Neural progenitor cell (in vitro differentiated cells): ENCODE measurements around the gene PCYT1A. TPM values are rescaled to one million over a fixed set of nuclear protein-coding genes. Genes with fewer than 3 reads are reported as not detected.

ENCODE experiments used
- DNase-seq: peaks from one replicate; pipeline ENCODE4 v3.0.0-alpha.2; 2016; ENCODE audit warnings: low spot score
- H2AFZ ChIP-seq: fragments of 200-600 bp; sonication (generic); replicated peaks from 2 replicates; pipeline ENCODE4 v1.6.1; 2016; ENCODE audit warnings: antibody characterized with exemption
- H3F3A ChIP-seq: fragments of 200-600 bp; sonication (generic); 2 replicates; pipeline ENCODE4 v1.6.1; 2016; ENCODE audit warnings: antibody characterized with exemption, low read depth
- H3K27ac ChIP-seq: fragments of 200-600 bp; sonication (generic); 2 replicates; pipeline ENCODE4 v1.5.1; 2016; ENCODE audit warnings: mild to moderate bottlenecking
- H3K27me3 ChIP-seq: fragments of 200-600 bp; sonication (generic); 2 replicates; pipeline ENCODE4 v1.6.1; 2016; ENCODE audit warnings: mild to moderate bottlenecking, moderate library complexity
- H3K36me3 ChIP-seq: fragments of 200-600 bp; sonication (generic); 2 replicates; pipeline ENCODE4 v1.5.1; 2016
- H3K4me1 ChIP-seq: fragments of 200-600 bp; sonication (generic); 2 replicates; pipeline ENCODE4 v1.6.1; 2016; ENCODE audit warnings: mixed run types
- H3K4me2 ChIP-seq: fragments of 200-600 bp; sonication (generic); 2 replicates; pipeline ENCODE4 v1.6.1; 2016
- H3K4me3 ChIP-seq: fragments of 200-600 bp; sonication (generic); 2 replicates; pipeline ENCODE4 v1.5.1; 2016
- H3K79me2 ChIP-seq: fragments of 200-600 bp; sonication (generic); 2 replicates; pipeline ENCODE4 v1.6.1; 2016; ENCODE audit warnings: low read depth
- H3K9ac ChIP-seq: fragments of 200-600 bp; sonication (generic); 2 replicates; pipeline ENCODE4 v1.6.1; 2016
- H3K9me3 ChIP-seq: fragments of 200-600 bp; sonication (generic); 2 replicates; pipeline ENCODE4 v1.5.1; 2016; ENCODE audit warnings: low read depth
- H4K20me1 ChIP-seq: fragments of 200-600 bp; sonication (generic); 2 replicates; pipeline ENCODE4 v1.6.1; 2016; ENCODE audit warnings: low read depth
- H3K27ac Mint-ChIP-seq: 3 replicates; pipeline ENCODE4 v1.8.0; 2021; ENCODE audit warnings: mixed read lengths
- H3K27me3 Mint-ChIP-seq: 2 replicates; pipeline ENCODE4 v1.8.0; 2022; ENCODE audit warnings: low read depth, mild to moderate bottlenecking, inconsistent platforms, moderate library complexity, mixed read lengths; ENCODE audit not compliant: insufficient read depth
- H3K36me3 Mint-ChIP-seq: 3 replicates; pipeline ENCODE4 v1.8.0; 2021; ENCODE audit warnings: mixed read lengths
- H3K4me1 Mint-ChIP-seq: 3 replicates; pipeline ENCODE4 v1.8.0; 2021; ENCODE audit warnings: mixed read lengths
- H3K4me3 Mint-ChIP-seq: 3 replicates; pipeline ENCODE4 v1.8.0; 2021; ENCODE audit warnings: mild to moderate bottlenecking, moderate library complexity, mixed read lengths
- H3K9me3 Mint-ChIP-seq: 3 replicates; pipeline ENCODE4 v1.8.0; 2020; ENCODE audit warnings: mixed read lengths
- CTCF ChIP-seq: fragments of 200-600 bp; sonication (generic); IDR thresholded peaks from 2 replicates; pipeline ENCODE4 v1.5.1; 2017; ENCODE audit warnings: antibody characterized with exemption, mild to moderate bottlenecking
- EZH2 ChIP-seq: fragments of 200-600 bp; sonication (generic); IDR thresholded peaks from 2 replicates; pipeline ENCODE4 v1.6.1; 2017; ENCODE audit warnings: antibody characterized with exemption, mild to moderate bottlenecking, moderate library complexity
- EZH2phosphoT487 ChIP-seq: fragments of 200-600 bp; sonication (generic); IDR thresholded peaks from 2 replicates; pipeline ENCODE4 v1.6.1; 2017; ENCODE audit warnings: antibody characterized with exemption
- total RNA-seq: library from RNA; depleted of rRNA; stranded (reverse); fragments of >200 nt; gene quantifications from 2 replicates; pipeline ENCODE4 v1.2.3, GENCODE V29; 2015; ENCODE audit warnings: low replicate concordance

Gene PCYT1A
- total RNA-seq, 1 donor from 2014 or later = 29.3 TPM

- H3K36me3 Mint-ChIP-seq = no peaks in the 10 kb centered on the region
- Histone ChIP-seq H2AFZ (no peak overlapping the region), H3K27me3 (peaks cover 24% of the 10 kb centered on the region), H4K20me1 (no peaks in the 10 kb centered on the region), H3K4me3 (no peak overlapping the region), H3K79me2 (no peaks in the 10 kb centered on the region), H3K4me1 (no peaks in the 10 kb centered on the region), H3K36me3 (no peaks in the 10 kb centered on the region), H3K9me3 (no peaks in the 10 kb centered on the region), H3F3A (peaks cover 14% of the 10 kb centered on the region), H3K9ac (no peak overlapping the region), H3K4me2 (no peak overlapping the region), H3K27ac (no peak overlapping the region)
- H3K4me3 Mint-ChIP-seq = no peak overlapping the region
- H3K27ac Mint-ChIP-seq = no peak overlapping the region
- TF ChIP-seq CTCF = no peak
- peaks cover 6% of the 10 kb centered on the region for H3K27me3 Mint-ChIP-seq
- DNase-seq = no peak
- H3K4me1 Mint-ChIP-seq = peaks cover 12% of the 10 kb centered on the region
- peaks cover 4% of the 10 kb centered on the region for H3K9me3 Mint-ChIP-seq
These were observed 78.4 kb downstream of the PCYT1A start for GRCh38 chr3:196208942-196209695.

DNA sequence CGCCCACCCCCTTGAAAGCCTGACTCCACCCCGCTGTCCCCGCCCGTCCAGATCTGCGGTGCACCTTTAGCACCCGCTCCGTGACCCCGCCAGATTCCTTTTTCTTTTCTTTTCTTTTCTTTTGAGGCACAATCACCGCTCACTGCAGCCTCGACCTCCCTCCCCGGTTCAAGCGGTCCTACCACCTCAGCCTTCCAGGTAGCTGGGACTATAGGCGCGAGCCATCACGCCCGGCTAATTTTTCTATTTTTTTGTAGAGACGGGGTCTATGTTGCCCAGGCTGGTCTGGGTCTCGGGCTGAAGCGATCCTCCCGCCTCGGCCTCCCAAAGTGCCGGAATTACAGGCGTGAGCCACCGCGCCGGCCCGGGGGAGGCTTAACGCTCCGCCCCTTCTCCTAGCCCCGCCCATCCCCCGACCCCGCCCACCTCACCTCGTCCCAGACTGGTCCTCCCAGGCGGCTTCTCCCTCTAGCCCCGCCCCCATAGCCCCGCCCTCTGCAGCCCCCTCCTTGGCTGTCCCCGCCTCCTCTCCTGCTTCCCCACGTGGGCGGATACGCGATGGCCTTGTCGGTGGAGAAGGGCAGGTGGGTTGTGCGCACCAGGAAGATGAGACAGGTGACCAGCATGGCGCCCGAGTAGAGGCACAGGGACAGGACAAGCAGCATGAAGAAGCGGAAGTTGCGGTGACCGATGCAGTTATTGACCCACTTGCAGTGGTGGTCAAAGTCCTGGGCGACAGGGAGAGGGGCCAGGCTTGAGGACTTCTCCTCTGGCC lies 79.5 kb downstream of the PCYT1A start:
- TF ChIP-seq CTCF (no peak), EZH2 (no peak), EZH2phosphoT487 (no peak)
- peaks cover 9% of the 10 kb centered on the region for H3K4me1 Mint-ChIP-seq
- no peaks in the 10 kb centered on the region for H3K36me3 ChIP-seq
- DNase-seq = peak; percentile 77
- H3K27ac ChIP-seq = no peak overlapping the region
- H3K9me3 ChIP-seq = no peaks in the 10 kb centered on the region
- H3K4me3 ChIP-seq = peak overlapping the region; percentile 46
- H3K36me3 Mint-ChIP-seq = no peaks in the 10 kb centered on the region
- no peak overlapping the region for H2AFZ ChIP-seq
- H3K27ac Mint-ChIP-seq = no peak overlapping the region
- no peaks in the 10 kb centered on the region for H3K79me2 ChIP-seq
- peaks cover 14% of the 10 kb centered on the region for H3F3A ChIP-seq
- peak overlapping the region; percentile 80 for H3K4me3 Mint-ChIP-seq
- H3K27me3 ChIP-seq = peaks cover 24% of the 10 kb centered on the region
- peaks cover 4% of the 10 kb centered on the region for H3K9me3 Mint-ChIP-seq
- H3K27me3 Mint-ChIP-seq = peaks cover 6% of the 10 kb centered on the region
- peak overlapping the region; percentile 56 for H3K4me2 ChIP-seq
- H3K4me1 ChIP-seq = no peaks in the 10 kb centered on the region
- H3K9ac ChIP-seq = no peak overlapping the region
- H4K20me1 ChIP-seq = no peaks in the 10 kb centered on the region

DNA sequence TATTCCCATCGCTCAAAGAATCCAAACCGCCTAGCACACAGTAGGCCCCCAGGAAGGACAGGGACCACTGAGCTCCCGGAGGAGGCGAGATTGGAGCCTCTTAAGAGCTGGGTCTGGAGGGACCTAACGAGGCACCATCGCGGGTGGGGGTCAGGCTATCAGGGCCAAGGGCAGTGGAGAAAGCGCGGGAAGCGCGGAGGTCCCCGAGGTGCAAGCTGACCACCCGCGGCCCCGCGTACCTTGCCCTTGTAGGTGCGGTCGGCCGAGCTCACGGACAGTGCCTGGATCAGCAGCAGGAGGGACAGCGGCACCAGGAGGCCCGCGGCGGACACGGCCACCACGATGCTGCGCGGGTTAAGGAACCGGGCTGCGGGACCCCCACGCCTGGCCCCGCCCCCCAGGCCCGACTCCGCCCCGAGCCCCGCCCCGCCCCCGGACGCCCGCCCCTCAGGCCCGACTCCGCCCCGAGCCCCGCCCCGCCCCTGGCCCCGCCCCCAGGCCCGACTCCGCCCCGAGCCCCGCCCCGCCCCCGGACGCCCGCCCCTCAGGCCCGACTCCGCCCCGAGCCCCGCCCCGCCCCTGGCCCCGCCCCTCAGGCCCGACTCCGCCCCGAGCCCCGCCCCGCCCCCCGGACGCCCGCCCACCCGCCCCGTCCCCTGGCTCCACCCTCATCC lies 80.2 kb downstream of the PCYT1A start:
- Histone ChIP-seq H3K79me2 (no peaks in the 10 kb centered on the region), H3K4me3 (peak overlapping the region; percentile 47), H3K27me3 (peaks cover 24% of the 10 kb centered on the region), H3K9ac (no peak overlapping the region), H4K20me1 (no peaks in the 10 kb centered on the region), H2AFZ (peak overlapping the region; percentile 94), H3K36me3 (no peaks in the 10 kb centered on the region), H3F3A (peaks cover 14% of the 10 kb centered on the region), H3K27ac (no peak overlapping the region), H3K4me1 (no peaks in the 10 kb centered on the region), H3K4me2 (peak overlapping the region; percentile 74), H3K9me3 (no peaks in the 10 kb centered on the region)
- H3K27ac Mint-ChIP-seq = no peak overlapping the region
- no peaks in the 10 kb centered on the region for H3K36me3 Mint-ChIP-seq
- peak overlapping the region; percentile 69 for H3K4me3 Mint-ChIP-seq
- no peak for TF ChIP-seq EZH2phosphoT487
- TF ChIP-seq CTCF = no peak
- peak; percentile 11 for TF ChIP-seq EZH2
- H3K4me1 Mint-ChIP-seq = peaks cover 14% of the 10 kb centered on the region
- DNase-seq = peak; percentile 71
- peaks cover 4% of the 10 kb centered on the region for H3K9me3 Mint-ChIP-seq
- H3K27me3 Mint-ChIP-seq = peaks cover 2% of the 10 kb centered on the region
